Endothelial cell of umbilical vein (primary cell): ENCODE results near the gene APBB2. TPM values are rescaled to one million over a fixed set of nuclear protein-coding genes. Genes with fewer than 3 reads are reported as not detected.

Experiments
- BruUV-seq: library from RNA; stranded (reverse); fragments of 400-500 nt; replicated peaks from 2 replicates; lab custom pipeline; 2021; lab: Mats Ljungman, UMichigan
- CTCF ChIA-PET: fragments of 300-600, 350-600 bp; sonication (Branson Sonifier 250); formaldehyde crosslinking; loops from one replicate; lab custom pipeline; 2021; ENCODE audit warnings: antibody characterized with exemption, inconsistent platforms; lab: Charles Lee
- POLR2A ChIA-PET: fragments of 300-600, 350-600 bp; sonication (Branson Sonifier 250); formaldehyde crosslinking; loops from one replicate; lab custom pipeline; 2021; ENCODE audit warnings: antibody characterized with exemption, inconsistent platforms; lab: Charles Lee
- DNase-seq: peaks from one replicate; pipeline ENCODE4 v3.0.0-alpha.2; 2011; ENCODE audit warnings: low read depth, low spot score
- FAIRE-seq: peaks from 2 replicates; lab custom pipeline; 2011; peaks lifted over from hg19 to GRCh38; lab: Jason Lieb, UNC
- H2AFZ ChIP-seq: 2 replicates; pipeline ENCODE4 v1.6.0; 2012; ENCODE audit warnings: low read depth, low read length, control low read depth, inconsistent platforms
- H3K27ac ChIP-seq: 2 replicates; pipeline ENCODE4 v1.5.1; 2011; ENCODE audit warnings: low read depth, mild to moderate bottlenecking, control low read depth, low read length, moderate library complexity; ENCODE audit not compliant: insufficient read depth
- H3K27me3 ChIP-seq, 2 experiments: 2 replicates each; pipeline versions ENCODE4 v1.6.0 to v1.6.1; 2011; ENCODE audit warnings: low read length in 2 of 2, mixed read lengths in 1 of 2; ENCODE audit not compliant: control insufficient read depth in 2 of 2, insufficient read depth in 2 of 2
- H3K36me3 ChIP-seq, 2 experiments: 2 replicates in 1 of 2; 3 replicates in 1 of 2; pipeline ENCODE4 v1.5.1; 2011; ENCODE audit warnings: low read length in 2 of 2, mild to moderate bottlenecking in 1 of 2, moderate library complexity in 1 of 2; ENCODE audit not compliant: control insufficient read depth in 2 of 2, insufficient read depth in 2 of 2; ENCODE audit errors: extremely low read depth in 1 of 2
- H3K4me1 ChIP-seq: 3 replicates; pipeline ENCODE4 v1.5.1; 2011; ENCODE audit warnings: mild to moderate bottlenecking, low read length; ENCODE audit not compliant: control insufficient read depth, insufficient read depth; ENCODE audit errors: extremely low read depth
- H3K4me2 ChIP-seq: 2 replicates; pipeline ENCODE4 v1.6.1; 2011; ENCODE audit warnings: low read length, control low read depth, mixed read lengths; ENCODE audit not compliant: insufficient read depth
- H3K4me3 ChIP-seq, 3 experiments: fragments of 200-600 bp in 1 of 3; sonication (generic), shearing (Covaris generic) in 1 of 3; replicated peaks in 1 of 3; 2 replicates each; pipeline ENCODE4 v1.5.1; 2011 to 2016; ENCODE audit warnings: control low read depth in 3 of 3, low read length in 3 of 3, mild to moderate bottlenecking in 2 of 3, inconsistent platforms in 1 of 3, low read depth in 1 of 3, moderate library complexity in 1 of 3; ENCODE audit not compliant: insufficient read depth in 1 of 3
- H3K79me2 ChIP-seq: 2 replicates; pipeline ENCODE4 v1.6.0; 2012; ENCODE audit warnings: low read length, inconsistent platforms; ENCODE audit not compliant: control insufficient read depth, insufficient read depth
- H3K9ac ChIP-seq: replicated peaks from 2 replicates; pipeline ENCODE3; 2011; ENCODE audit warnings: low read length, control low read depth; ENCODE audit not compliant: insufficient read depth; ENCODE audit errors: extremely low read depth
- H3K9me1 ChIP-seq: replicated peaks from 3 replicates; pipeline ENCODE4 v1.6.0; 2011; ENCODE audit warnings: mild to moderate bottlenecking, low read length; ENCODE audit not compliant: control insufficient read depth, insufficient read depth; ENCODE audit errors: extremely low read depth
- H3K9me3 ChIP-seq: replicated peaks from 2 replicates; pipeline ENCODE4 v1.5.1; 2012; ENCODE audit warnings: low read length, inconsistent platforms; ENCODE audit not compliant: control insufficient read depth, insufficient read depth
- H4K20me1 ChIP-seq: replicated peaks from 2 replicates; pipeline ENCODE3; 2011; ENCODE audit warnings: mild to moderate bottlenecking, low read length; ENCODE audit not compliant: control insufficient read depth, insufficient read depth; ENCODE audit errors: extremely low read depth
- EZH2 ChIP-seq: IDR thresholded peaks from 2 replicates; pipeline ENCODE4 v1.6.1; 2012; ENCODE audit warnings: borderline replicate concordance, low read depth, mild to moderate bottlenecking, moderate library complexity, low read length, inconsistent platforms; ENCODE audit not compliant: severe bottlenecking
- GATA2 ChIP-seq: IDR thresholded peaks from 2 replicates; pipeline ENCODE4 v1.7.0; 2011; ENCODE audit warnings: low read depth, mild to moderate bottlenecking, moderate library complexity, mixed read lengths, low read length; ENCODE audit not compliant: insufficient read length, insufficient read depth
- MYC ChIP-seq: IDR thresholded peaks from one replicate; pipeline ENCODE4 v1.6.1; 2011; ENCODE audit warnings: mild to moderate bottlenecking, low read depth, low read length
- POLR2A ChIP-seq: IDR thresholded peaks from 2 replicates; pipeline ENCODE4 v1.6.1; 2012; ENCODE audit warnings: low read depth, mild to moderate bottlenecking, control low read depth, low read length
- dilution Hi-C: fragments of 300-500 bp; cut with MboI; formaldehyde crosslinking; loops from one replicate; pipeline ENCODE4 v1.15.0; 2019; ENCODE audit warnings: low sequenced_read_pairs; ENCODE audit not compliant: extremely low pct_ligation_motif_present
- intact Hi-C: fragments of 100-400 bp; cut with micrococcal nuclease; formaldehyde crosslinking; loops from one replicate; pipeline ENCODE4 v1.10.0; 2022
- polyA plus RNA-seq, 4 experiments: library from polyadenylated mRNA; depleted of rRNA in 3 of 4; stranded (reverse) in 3 of 4; unstranded in 1 of 4; fragments of >200 nt; gene quantifications; 2 replicates each; pipeline versions ENCODE4 v1.2.1 to v1.2.3, GENCODE V29; 2011 to 2012; ENCODE audit warnings: missing spikeins in 1 of 4
- total RNA-seq: library from RNA; stranded (reverse); gene quantifications from 2 replicates; pipeline ENCODE4 v1.2.3, GENCODE V29; 2021
- TF ChIP-seq, protein P1 (sequence below), 2 donors: IDR thresholded peaks; 1 replicate in 1 of 2; 2 replicates in 1 of 2; pipeline ENCODE4 v1.5.1; 2011; ENCODE audit warnings: low read length in 2 of 2, mild to moderate bottlenecking in 2 of 2, moderate library complexity in 2 of 2, control low read depth in 1 of 2, inconsistent platforms in 1 of 2, low read depth in 1 of 2; ENCODE audit not compliant: insufficient read depth in 1 of 2; ENCODE audit errors: extremely low read depth in 1 of 2
- TF ChIP-seq, protein P2 (sequence below): IDR thresholded peaks from 2 replicates; pipeline ENCODE4 v1.6.1; 2011; ENCODE audit not compliant: insufficient read depth, insufficient read length

The APBB2 gene
- total and polyA plus RNA-seq, 2 donors (not counting 3 experiments of a cell fraction or from before 2014, with no cell fraction given) = 79.8 to 124 TPM

DNA sequence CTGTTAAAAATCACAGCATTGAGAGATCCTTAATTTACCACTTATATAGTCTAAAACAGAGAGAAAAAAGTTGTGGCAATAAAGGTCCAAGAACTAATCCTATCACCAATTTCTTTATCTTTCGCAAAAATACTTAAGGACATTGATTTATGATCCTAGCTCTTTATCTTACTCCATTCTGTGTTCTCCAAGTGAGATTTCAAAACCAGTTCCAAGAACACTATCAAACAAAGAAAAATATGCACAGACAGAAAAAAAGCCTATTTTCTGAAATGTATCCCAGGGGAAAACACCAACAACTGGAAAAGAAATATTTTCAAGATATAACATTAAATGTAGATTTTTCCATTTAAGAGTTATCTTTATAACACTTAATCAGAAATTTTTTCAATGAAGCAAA is 172.8 kb downstream of the APBB2 start:
- Histone ChIP-seq H3K79me2 (peaks cover 49% of the 10 kb centered on the region), H3K27ac (no peak overlapping the region), H3K4me1 (no peaks in the 10 kb centered on the region), H2AFZ (no peak overlapping the region), H3K4me3 (no peak overlapping the region), H3K27me3 (no peaks in the 10 kb centered on the region), H3K4me2 (no peak overlapping the region), H3K36me3 (no peaks in the 10 kb centered on the region), H3K9ac (no peak overlapping the region), H3K9me1 (no peaks in the 10 kb centered on the region), H3K9me3 (no peaks in the 10 kb centered on the region), H4K20me1 (peaks cover 2% of the 10 kb centered on the region)
- no TSS peak for BruUV-seq
- DNase-seq = no peak
- dilution Hi-C loops = no loop called here
- CTCF ChIA-PET = interaction anchor here (0.9 to 1.3 kb wide), 2 partner anchors 9 to 30 kb away, joined by 3 to 4 read pairs; no protein-coding TSS in a partner anchor
- POLR2A ChIA-PET = no interaction called here
- no peak for FAIRE-seq
- intact Hi-C loops = no loop called here
- TF ChIP-seq, protein P1, sequence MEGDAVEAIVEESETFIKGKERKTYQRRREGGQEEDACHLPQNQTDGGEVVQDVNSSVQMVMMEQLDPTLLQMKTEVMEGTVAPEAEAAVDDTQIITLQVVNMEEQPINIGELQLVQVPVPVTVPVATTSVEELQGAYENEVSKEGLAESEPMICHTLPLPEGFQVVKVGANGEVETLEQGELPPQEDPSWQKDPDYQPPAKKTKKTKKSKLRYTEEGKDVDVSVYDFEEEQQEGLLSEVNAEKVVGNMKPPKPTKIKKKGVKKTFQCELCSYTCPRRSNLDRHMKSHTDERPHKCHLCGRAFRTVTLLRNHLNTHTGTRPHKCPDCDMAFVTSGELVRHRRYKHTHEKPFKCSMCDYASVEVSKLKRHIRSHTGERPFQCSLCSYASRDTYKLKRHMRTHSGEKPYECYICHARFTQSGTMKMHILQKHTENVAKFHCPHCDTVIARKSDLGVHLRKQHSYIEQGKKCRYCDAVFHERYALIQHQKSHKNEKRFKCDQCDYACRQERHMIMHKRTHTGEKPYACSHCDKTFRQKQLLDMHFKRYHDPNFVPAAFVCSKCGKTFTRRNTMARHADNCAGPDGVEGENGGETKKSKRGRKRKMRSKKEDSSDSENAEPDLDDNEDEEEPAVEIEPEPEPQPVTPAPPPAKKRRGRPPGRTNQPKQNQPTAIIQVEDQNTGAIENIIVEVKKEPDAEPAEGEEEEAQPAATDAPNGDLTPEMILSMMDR (IDR thresholded peaks at IDR 0.05; ENCODE audit: extremely low read depth in 1 of 2, insufficient read depth in 1 of 2, low read depth in 1 of 2, low read length in 2 of 2) = no peak
- TF ChIP-seq, protein P2, sequence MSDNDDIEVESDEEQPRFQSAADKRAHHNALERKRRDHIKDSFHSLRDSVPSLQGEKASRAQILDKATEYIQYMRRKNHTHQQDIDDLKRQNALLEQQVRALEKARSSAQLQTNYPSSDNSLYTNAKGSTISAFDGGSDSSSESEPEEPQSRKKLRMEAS = no peak
- TF ChIP-seq MYC (no peak), EZH2 (no peak), POLR2A (no peak), GATA2 (no peak)

DNA sequence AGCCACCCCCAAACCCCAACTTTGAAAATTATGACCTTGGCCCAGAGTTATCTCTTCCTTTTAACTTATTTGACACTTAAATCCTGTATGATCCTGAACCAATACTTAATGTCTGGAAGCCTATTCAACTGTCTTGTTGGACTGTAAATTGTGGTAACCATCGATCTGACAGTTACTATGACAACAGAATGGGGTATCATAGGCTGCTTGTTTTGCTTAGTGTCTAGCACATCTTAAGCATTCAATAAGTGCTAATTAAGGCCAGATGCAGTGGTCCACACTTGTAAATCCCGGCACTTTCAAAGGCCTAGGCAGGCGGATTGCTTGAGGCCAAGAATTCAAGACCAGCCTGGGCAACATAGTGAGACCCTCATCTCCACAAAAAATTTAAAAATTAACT is 175.0 kb downstream of the APBB2 start:
- no TSS peak for BruUV-seq
- Histone ChIP-seq H3K4me2 (no peak overlapping the region), H3K27me3 (no peaks in the 10 kb centered on the region), H3K4me3 (no peak overlapping the region), H3K27ac (no peak overlapping the region), H3K9me1 (no peaks in the 10 kb centered on the region), H2AFZ (no peak overlapping the region), H3K9ac (no peak overlapping the region), H4K20me1 (peaks cover 2% of the 10 kb centered on the region), H3K79me2 (peaks cover 58% of the 10 kb centered on the region), H3K9me3 (no peaks in the 10 kb centered on the region), H3K36me3 (no peaks in the 10 kb centered on the region), H3K4me1 (peaks cover 5% of the 10 kb centered on the region)
- intact Hi-C loops (no loop called here), dilution Hi-C loops (no loop called here)
- DNase-seq (no peak), FAIRE-seq (no peak)
- ChIA-PET POLR2A (no interaction called here), CTCF (interaction anchor here (1.2 to 1.7 kb wide), 2 partner anchors 16 to 173 kb away, joined by 3 to 4 read pairs; no protein-coding TSS in a partner anchor)
- TF ChIP-seq POLR2A = no peak
